Epithelial cell of prostate (primary cell): ENCODE data around the gene SORCS3.
A peak's percentile ranks its signal among the peaks of the same experiment; 100 is the strongest.
"Not testable (repeated sequence)": the region's sequence is repeated elsewhere in the genome, so short reads cannot be mapped to it uniquely, and the experiment has no call there.

ENCODE experiments used
- DNase-seq: peaks from one replicate; pipeline ENCODE4 v3.0.0-alpha.2; 2011; ENCODE audit warnings: low read depth, low spot score
- H3K27ac ChIP-seq: fragments of 450-650 bp; 2 replicates; pipeline ENCODE4 v1.5.1; 2017; ENCODE audit warnings: mild to moderate bottlenecking

Gene SORCS3

DNA sequence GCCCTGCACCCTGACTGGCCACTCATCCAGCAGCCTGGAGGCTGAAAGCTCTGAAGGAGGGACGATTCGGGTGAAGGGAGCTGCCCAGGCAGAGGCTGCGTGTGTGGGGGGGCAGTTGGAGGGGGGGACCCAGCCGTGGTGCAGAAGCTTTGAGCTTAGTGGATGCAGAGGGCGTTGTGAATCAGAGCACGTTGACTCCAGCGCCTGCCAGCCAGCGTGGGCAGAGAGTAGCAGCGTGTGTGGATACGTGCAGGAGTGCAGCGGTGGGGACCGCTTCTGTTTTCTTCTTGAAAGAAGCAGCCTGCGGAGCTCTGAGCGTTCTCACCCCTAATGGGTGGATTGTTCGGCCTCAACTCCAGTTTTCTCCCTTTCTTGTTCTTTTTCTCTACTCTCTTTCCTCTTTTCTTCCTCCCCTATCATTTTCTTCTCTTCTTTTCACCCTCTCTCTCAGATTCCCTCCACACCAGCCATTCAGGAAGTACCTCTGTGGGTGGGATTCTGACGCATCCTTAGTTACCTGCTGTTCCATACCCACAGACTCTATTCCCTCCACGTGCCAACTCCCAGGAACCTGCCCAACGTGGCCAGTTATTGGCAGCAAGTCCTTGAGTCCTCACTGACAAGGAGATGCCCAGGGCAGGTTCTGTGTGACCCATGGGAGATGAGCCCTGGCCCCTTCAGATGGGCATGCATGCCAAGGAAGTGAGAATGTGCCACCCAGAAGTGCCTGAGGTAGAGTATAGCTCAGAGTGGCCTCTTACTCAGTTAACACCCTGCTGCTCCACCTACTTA, 47.4 kb downstream of the SORCS3 start:
- no peak overlapping the region for H3K27ac ChIP-seq
- no peak for DNase-seq

DNA sequence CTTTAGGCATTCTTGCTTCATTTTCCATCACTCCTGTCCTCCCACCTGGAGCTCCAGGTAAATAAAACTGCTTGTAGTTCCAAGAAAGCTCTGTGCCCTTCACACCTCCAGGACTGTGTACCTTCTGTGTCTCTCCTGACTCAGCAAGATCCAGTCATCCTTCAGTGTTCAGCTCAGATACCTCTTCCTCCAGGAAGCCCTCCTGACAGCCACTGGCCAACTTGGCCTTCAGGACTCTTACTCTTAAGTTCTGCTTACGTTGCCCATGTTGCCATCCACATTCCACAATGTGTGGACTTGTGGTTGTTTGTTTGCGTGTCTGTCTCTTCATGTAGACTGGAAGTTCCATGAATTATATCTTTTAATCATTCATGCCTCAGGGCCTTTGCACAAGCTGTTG, 48.0 kb downstream of the SORCS3 start:
- no peak overlapping the region for H3K27ac ChIP-seq
- DNase-seq = no peak

DNA sequence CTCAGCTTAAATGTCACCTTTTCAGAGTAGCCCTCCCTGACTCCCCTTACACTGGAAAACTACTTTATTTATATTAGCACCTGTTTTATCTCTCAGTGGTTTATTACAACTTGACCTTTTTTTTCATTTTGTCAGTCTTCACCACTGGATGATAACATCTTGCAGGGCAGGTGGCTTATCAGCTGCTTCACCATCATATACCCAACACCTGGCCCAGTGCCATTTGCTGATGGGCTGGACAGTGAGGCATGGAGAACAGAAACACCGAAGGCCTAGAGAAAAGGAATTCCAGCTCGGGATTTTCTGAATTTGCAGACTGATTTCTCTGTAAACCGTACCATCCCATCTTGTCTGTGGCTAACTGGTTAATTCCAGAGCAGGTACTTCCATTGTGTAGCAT, 48.5 kb downstream of the SORCS3 start:
- no peak overlapping the region for H3K27ac ChIP-seq
- DNase-seq = no peak

DNA sequence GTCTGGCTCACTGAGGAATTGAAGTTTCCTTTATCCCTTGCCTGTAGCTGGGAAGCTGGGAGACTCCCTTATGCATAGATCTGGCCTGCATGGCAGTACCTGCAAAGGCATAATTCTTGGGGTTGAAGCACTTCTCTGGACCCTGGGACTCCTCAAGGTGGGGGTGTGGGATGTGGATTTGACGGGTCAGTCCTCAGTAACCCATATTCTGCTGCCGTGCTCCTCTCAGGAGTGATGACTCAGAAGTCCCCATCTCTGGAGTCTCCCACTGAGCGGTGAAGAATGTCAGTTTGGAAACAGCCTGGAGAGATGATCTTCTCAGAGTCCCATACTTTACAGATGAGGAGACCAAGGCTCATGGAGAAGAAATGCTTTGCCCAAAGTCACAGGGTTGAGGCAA, 49.0 kb downstream of the SORCS3 start:
- DNase-seq = no peak
- no peak overlapping the region for H3K27ac ChIP-seq

DNA sequence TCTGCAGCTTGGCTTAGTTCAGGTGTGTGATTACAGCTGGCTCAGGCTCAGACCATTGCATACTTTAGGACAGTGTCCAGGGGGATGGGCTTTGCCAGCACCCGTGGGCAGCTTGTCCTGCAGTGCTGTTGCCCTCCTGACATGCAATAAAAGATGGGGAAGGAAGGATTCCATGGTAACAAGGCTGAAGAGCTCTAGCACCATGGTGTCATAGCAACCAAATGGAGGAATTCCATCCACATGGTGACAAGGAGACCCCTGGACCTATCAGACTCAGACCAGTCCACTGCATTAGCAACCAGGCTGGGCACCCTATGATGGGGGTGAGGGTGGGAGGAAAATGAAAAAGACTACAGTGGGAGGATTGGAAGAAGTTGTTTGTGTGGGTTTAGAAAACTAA, 49.9 kb downstream of the SORCS3 start:
- DNase-seq = no peak
- H3K27ac ChIP-seq = no peak overlapping the region

DNA sequence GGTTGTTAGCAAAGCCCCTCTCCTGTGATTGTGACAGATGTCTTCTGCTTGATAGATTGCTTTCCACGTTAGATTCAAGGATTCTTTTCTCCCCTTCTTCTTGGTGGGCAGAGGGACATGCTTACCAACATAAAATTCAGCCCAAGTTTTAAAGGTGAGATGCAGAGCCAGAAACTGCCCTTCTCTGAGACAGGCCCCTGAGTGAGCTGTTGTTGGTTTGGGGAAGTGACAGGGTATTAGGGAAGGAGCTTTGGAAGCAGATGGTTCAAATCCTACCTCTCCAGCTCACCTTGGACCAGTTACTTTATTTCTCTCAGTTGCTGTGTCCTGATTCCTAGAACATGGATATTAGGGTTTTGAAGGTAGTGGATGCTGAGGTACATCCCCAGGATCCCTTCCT, 53.0 kb downstream of the SORCS3 start:
- DNase-seq = no peak
- H3K27ac ChIP-seq = no peak overlapping the region

DNA sequence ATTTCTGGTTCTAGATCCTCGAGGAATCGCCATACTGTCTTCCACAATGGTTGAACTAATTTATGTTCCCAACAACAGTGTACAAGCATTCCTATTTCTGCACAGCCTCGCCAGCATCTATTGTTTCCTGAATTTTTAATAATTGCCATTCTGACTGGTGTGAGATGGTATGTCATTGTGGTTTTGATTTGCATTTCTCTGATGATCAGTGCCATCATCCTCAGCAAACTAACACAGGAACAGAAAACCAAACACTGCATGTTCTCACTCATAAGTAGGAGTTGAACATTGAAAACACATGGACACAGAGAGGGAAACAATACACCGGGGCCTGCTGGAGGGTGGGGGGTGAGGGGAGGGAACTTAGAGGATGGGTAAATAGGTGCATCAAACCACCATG, 62.2 kb downstream of the SORCS3 start:
- H3K27ac ChIP-seq, DNase-seq: not testable (repeated sequence)

DNA sequence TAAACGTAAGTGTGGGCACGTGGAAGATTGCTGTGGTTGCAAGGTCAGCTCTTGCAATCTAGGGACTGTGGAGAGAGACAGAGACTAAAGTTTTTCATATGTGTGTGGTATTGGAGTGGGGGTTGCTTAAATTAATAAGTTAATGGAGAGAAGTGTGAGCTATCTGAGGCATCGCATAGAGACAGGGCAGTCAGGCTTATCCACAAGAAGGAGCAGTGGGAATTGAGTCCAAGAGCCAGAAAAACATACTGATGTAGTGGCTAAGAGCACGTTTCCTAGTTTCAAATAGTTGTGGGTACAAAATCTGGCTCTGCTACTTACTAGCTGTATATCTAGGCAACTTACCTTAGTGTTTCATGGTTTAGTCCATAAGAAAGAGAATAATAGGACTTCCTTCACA, 65.8 kb downstream of the SORCS3 start:
- no peak for DNase-seq
- H3K27ac ChIP-seq = no peak overlapping the region

DNA sequence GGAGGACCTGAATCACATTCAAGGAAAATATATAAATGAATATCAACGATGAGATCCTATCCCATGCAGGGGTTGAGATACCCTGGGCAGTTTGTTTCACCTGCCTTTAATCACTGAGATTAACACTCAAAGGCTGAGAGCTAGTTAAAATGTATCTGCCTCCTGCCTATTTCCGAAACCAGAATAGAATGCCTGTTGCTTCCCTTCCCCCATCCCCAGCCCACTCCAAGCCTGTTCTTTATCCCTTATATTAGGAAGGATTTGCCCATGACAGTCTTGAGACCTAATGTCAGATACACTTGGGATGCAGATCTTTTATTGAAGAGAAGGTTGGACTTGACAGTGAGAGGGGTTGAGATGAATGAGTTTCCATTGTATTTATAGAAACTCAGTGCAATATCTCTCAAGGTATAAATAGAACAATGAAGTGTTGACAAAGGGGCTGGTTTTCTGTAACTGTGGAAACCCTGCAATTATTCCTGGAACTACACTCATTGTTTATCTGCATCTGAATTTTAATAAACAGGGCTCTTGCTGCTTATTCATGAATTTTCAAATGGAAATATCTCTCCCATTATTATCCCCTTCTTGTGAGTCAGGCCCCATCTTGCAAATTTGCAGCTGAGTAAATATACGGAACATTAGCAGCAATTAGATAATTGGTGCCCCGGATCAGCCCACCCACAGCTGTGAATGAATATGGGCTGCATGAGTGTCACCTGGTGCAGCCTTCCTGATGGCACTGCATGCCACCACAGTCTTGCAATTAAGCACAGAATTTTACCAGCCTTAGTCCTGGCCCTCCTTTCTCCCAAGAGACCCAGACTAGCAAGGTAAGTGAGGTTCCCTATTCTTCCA, 66.7 kb downstream of the SORCS3 start:
- H3K27ac ChIP-seq = no peak overlapping the region
- no peak for DNase-seq

DNA sequence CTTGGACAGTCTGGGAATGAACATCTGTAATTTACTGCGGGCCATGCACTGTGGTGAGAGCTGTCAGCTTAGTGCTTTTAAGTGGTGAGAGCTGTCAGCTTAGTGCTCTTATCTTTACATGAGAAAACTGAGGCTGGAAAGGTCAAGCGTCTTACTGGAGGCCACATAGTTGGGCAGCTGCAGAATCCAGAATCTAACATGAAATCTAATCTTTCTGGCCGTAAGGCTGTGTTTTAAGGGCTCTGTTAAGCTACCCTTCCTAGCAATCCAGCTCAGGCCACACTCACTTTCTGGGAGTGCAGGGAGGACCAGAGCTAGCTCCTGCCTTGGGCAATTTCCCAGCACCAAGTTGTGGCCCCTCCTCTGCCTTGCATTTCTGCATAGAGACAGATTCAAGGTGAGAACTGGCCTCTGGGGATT, 70.2 kb downstream of the SORCS3 start:
- DNase-seq = no peak
- H3K27ac ChIP-seq = no peak overlapping the region

DNA sequence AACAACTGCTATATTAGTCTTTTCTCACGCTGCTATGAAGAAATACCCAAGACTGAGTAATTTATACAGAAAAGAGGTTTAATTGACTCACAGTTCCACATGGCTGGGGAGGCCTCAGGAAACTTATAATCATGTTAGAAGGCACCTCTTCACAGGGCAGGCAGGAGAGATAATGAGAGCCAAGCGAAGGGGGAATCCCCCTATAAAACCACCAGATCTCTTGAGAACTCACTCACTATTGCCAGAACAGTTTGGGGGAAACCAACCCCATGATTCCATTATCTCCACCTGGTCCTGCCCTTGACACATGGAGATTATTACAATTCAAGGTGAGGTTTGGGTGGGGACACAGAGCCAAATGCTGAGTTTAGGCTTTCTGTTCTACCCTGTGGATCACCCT, 89.5 kb downstream of the SORCS3 start:
- not testable (repeated sequence) for DNase-seq, H3K27ac ChIP-seq

DNA sequence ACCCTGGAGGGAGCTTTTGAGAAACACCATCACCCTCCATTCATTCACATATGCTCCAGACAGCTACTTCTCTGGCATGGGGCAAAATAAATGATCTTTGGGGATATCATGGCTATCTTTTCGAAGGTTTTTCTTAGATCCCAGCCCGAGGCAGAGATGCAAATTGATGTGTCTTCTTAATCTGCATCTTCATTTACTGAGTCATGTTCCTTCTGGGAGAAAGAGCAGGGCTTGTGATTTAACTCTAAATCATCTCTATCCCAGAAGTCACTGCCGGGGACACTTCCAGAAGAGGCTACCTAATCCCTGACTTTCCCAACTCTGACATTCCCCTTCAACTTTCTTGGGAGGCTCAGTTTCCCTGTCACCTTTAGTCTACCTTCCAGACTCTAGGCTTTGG, 90.1 kb downstream of the SORCS3 start:
- DNase-seq = no peak
- no peak overlapping the region for H3K27ac ChIP-seq

DNA sequence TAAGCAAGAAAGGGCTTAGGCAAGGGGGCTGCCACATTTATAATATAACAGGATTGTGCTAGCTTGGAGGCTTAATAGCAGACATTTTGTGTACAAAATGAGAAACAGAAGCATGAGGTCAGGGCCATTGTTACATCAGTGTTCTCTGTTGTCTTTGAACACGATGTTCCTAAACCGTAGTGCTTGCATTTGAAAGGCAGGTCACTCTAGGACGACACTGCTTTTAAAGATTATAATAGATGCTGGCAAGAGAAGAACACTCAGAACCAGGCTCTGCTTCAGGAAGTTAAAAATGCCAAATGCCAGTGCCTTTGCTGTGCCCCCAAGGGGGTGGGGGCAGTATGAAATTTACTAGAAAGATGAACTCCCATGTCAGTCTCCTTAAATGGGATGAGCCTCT, 91.1 kb downstream of the SORCS3 start:
- no peak for DNase-seq
- H3K27ac ChIP-seq = no peak overlapping the region

DNA sequence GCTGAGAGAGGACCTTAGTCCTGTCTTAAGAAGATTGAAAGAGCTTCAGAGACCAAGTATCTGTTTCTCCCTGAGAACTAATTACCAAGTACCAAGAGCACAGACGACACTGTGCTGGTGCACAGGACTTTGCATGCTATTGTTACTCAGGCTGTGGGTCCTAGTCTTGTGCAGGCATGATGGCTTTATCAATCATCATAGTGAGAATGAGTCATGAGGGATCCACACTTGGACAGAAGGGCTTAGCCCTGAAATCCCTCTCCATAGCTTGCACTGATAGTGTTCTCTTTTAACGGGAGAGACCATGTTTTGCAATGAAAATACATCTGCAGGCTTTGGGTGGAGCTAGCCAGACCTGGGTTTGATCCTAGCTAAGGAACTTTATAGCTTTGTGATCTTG, 93.3 kb downstream of the SORCS3 start:
- no peak for DNase-seq
- H3K27ac ChIP-seq = no peak overlapping the region

DNA sequence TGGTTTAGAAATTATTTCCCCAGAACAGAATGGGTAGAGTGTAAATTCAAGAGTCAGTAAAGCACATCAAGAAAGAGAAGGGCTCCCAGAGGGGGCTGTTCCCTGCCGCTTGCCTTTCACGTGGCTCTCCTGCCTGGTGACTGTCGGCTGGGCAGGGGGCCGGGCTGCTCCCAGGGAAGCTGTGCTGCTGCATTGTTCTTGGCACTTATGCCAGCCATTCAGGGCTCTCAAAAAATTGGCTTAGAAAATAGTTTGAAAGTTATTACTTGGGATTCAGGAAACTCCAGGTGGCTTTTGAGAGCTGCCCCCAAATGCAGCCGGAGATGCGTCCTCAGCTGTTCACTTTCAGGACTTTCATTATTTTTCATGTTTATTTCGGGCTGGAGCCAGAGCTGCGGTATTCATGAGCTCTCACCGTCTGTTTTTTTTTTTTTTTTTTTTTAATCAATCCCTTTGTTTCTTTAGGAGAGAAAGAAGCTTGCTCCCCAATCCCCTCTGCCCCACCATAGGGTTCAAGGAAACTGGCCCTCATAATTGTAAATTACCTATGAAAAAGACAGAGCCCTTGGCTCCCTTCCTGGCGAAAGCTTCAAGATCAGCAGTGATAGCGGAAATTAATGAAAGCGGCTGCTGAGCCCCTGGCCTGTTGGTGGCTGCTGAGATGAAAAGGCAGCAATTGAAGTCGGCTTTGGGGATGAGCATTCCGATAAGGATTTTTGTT, 94.1 kb downstream of the SORCS3 start:
- no peak for DNase-seq
- H3K27ac ChIP-seq = no peak overlapping the region

DNA sequence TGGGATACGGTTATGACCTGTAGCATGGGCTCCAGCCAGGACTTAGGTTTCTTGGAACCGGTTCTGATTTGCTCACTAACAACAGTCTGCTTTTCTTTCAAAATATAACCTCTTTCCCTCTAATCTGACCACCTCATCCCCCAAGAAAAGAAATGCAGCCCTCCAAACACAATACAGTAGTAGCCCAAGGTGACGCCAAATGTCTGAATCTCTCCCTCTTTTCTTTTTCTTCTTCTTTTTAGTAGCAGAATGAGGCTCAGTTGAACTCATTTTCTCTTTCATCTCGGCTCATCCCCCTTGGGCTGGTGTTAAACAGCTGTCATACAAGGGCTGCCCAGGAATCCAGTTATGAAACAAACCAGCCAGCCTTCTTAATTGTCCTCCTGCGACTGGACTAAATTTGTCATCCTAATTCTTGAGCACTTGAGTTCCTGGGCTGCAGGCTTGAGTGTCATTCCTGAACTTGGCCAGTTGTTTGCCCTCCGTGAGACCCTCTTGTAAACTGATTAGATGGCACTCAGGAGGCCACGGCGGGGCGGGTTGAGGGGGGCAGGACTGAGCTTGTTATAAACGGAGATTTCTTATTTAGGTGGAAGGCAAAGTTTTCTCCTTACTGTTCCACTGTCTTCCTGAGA, 94.8 kb downstream of the SORCS3 start:
- no peak overlapping the region for H3K27ac ChIP-seq
- DNase-seq = no peak

DNA sequence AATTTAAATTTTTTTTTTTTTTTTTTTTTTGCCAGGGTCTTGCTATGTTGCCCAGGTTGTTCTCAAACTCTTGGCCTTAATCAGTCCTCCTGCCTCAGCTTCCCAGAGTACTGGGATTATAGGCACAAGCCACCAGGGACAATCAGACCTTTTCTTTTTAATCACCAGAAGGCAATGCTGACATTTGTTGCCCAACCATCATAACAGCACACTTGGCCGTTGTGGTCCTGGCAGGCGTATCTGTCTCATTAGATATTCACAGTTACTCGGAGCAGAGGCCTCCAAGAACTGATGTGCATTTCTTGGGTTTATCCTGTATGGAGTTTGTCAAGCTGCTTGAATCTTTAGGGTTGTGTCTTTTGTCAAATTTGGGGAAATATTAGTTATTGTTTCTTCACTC, 100.0 kb downstream of the SORCS3 start:
- DNase-seq = no peak
- no peak overlapping the region for H3K27ac ChIP-seq

DNA sequence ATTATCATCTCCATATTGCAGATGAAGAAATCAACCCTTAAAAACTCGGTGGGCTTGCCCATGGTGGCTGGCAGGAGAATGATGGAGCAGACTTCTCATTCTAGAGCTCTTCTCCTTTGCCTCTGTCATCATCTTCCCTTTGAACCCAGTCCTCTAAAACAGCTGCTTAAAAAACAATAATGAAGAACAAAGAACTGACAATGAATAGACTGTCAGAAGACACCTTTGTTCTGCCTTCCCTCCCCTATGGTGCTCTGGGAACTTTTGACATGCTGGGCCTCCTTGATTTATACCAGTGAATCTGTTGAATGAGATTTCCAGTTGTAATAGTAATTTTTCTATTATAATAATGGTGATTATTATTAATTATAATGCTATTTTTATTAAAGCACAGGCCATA, 103.0 kb downstream of the SORCS3 start:
- no peak for DNase-seq
- no peak overlapping the region for H3K27ac ChIP-seq

DNA sequence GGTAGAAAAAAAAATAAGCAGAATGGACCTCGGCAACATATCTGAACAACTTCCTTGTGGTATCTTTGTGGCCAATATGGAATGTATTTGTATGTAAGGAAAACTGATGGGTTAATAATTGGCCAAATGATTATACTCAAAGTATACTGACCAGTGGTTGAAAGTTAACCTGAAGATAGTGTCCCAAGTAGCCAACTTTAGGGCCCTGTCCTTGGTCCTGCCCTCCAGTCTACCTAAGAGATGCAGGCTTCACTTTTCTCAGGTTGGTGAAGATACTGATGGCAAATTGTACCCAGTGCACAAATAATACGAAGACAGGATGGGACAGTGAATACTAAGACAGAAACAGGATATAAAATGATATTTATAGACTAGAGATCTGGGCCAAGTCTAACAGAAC, 109.2 kb downstream of the SORCS3 start:
- H3K27ac ChIP-seq = no peak overlapping the region
- no peak for DNase-seq

DNA sequence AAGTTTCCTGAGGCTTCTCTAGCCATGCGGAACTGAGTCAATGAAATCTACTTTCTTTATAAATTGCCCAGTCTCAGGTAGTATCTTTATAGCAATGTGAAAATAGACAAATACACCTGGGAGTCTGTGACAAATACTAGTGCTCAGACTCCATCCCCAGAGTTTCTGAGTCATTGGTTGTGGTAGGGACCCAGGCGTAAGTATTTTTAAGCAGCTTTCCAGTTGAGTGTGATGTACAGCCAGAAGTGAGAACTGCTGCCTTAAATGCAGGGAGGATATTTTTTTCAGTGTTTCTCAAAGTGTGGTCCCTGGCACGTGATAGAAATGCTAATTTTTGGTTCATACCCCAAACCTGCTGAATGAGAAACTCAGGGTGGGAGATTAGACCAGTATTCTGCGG, 121.7 kb downstream of the SORCS3 start:
- DNase-seq = no peak

DNA sequence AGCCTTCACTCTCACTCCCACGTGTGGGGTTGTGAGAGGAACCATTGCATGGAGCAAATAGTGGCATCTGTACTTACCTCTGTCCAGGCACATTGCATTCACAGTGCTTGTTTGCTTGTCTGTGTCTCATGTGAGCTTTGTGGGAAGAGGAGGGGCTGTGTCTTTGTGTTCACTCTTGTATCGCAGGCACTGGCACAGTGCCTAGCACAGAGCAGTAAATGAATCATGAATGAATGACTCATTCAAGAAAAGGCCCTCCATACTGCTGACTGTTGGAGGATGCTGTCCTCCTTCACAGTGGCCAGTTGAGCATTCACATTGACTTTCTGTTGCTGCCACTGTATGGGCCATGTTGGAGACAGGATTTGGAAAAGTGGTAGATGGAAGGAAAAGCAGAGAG, 125.3 kb downstream of the SORCS3 start:
- H3K27ac ChIP-seq = no peak overlapping the region
- peak; percentile 3 for DNase-seq

More for the DNA sequence above, 121.7 kb downstream of the SORCS3 start:
- H3K27ac ChIP-seq = no peak overlapping the region
